ENCODE data around the gene MAP3K3. TPM values are rescaled to one million over a fixed set of nuclear protein-coding genes. Genes with fewer than 3 reads are reported as not detected.

Gene MAP3K3
- total RNA-seq, 2 donors from 2014 or later, result 44.0 to 72.0 TPM

DNA sequence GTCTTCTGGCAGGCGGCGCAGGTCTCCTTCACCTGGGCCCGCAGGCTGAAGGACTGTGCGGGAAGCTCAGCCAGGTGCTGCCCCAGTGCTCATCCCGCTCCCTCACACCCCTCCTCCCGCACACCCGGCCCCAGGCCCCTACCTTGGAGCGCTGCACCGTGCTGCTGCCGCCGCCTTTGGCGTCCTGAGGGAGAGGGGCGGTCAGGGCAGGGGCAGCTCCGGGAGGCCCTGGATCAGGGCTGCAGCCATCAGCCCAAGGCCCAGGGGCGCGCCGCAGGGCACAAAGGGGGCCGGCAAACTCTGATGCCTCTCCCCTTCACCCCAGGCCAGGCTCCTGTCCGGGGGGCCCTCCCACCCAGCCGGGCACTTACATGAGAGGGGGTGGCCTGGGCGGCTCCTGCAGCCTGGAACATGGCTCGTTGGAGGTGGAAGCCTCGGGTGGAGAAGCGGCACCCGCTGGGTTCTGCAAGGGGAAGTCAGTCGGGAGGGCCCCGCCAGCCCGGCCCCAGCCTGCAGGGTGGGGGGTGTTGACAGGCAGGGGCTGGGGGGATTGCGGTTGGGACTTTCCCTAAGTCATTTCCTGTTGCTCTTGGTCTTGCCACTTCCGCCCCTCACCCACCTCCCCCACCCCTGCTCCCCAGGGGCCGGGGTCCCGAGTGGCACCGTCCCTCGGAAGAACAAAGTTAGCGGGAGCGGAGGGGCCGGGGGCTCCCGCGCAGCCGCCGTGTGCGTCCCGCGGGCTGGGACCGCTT is 76.8 kb downstream of the MAP3K3 start:
- Histone ChIP-seq H3K27me3 (replicated peaks; ENCODE audit: insufficient read depth) (no peaks in the 10 kb centered on the region), H3K9me3 (no peaks in the 10 kb centered on the region), H3K27ac (peak overlapping the region; percentile 68 to 77), H3K4me1 (replicated peaks) (no peaks in the 10 kb centered on the region), H3K36me3 (peaks cover 4 to 5% of the 10 kb centered on the region in 2 donors), H3K4me3 (peak overlapping the region; percentile 57 to 64)
- no peak for DNase-seq (ENCODE audit: low spot score)
- TF ChIP-seq POLR2AphosphoS5 (IDR thresholded peaks at IDR 0.05) (no peak), POLR2A (IDR thresholded peaks at IDR 0.05) (no peak)
- TF ChIP-seq, protein P1, sequence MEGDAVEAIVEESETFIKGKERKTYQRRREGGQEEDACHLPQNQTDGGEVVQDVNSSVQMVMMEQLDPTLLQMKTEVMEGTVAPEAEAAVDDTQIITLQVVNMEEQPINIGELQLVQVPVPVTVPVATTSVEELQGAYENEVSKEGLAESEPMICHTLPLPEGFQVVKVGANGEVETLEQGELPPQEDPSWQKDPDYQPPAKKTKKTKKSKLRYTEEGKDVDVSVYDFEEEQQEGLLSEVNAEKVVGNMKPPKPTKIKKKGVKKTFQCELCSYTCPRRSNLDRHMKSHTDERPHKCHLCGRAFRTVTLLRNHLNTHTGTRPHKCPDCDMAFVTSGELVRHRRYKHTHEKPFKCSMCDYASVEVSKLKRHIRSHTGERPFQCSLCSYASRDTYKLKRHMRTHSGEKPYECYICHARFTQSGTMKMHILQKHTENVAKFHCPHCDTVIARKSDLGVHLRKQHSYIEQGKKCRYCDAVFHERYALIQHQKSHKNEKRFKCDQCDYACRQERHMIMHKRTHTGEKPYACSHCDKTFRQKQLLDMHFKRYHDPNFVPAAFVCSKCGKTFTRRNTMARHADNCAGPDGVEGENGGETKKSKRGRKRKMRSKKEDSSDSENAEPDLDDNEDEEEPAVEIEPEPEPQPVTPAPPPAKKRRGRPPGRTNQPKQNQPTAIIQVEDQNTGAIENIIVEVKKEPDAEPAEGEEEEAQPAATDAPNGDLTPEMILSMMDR (IDR thresholded peaks at IDR 0.05), result no peak
- WGBS, result 12% methylated on average over 43 of the region's 45 CpGs
- intact Hi-C loops (cut with DNase I), result loop anchor here (5.0 kb wide), 2 partner anchors 77 to 272 kb away; partner anchors contain the start of gene MAP3K3

DNA sequence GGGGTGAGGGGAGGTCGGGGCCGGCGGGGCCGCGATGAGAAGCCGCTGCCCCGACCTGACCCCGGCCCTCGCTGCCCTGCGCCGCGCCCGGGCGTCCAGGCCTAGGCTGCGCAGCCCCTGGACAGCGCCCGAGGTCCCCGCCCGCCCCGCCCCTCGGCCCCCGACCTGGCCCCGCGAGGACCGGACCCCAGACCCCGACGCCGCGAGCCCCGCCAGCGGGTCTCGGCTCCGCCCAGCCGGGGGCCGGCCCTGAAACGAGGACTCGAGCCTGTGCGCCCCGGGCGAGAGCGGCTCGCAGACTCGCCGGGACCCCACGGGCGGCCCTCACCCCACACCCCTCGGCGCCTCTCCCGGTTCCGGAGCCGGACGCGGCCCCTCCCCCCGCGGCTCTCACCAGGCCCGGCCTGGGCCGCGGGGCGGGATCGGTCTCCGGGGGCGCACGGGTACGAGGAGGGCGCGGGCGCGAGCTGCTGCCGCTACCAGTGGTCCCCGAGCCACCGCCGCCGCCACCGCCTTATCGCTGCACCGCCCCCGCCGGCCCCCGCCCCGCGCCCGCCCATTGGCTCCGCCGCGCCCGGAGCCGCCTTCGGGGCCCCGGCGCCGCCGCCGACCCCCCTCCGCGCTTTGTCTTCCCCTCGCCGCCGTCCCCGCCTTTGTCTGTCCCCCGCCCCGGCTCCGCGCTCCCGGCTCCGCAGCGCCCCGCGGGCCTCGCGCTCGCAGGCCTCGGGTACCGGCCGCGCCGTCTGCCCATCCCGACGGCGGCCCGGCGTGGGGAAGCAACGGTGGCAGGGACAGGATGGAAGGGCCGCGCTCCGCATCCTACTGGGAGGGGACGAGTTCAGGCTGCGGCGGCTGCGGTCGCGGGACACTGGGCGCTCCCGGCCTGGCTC is 77.7 kb downstream of the MAP3K3 start, which contains the start of gene LIMD2:
Gene LIMD2 (minus strand): TSS at position 488 of the 890 bp plus-strand sequence. CDS start 827 bp downstream, outside the sequence.
- Histone ChIP-seq H3K4me3 (peak within 1 kb of the TSS; percentile 57 to 64), H3K27ac (peak within 1 kb of the TSS; percentile 71 to 77), H3K36me3 (no peaks in the 10 kb centered on the region), H3K9me3 (no peaks in the 10 kb centered on the region), H3K4me1 (replicated peaks) (no peaks in the 10 kb centered on the region), H3K27me3 (replicated peaks; ENCODE audit: insufficient read depth) (no peaks in the 10 kb centered on the region)
- TF ChIP-seq, protein P1 (IDR thresholded peaks at IDR 0.05), result no peak
- peak; percentile 6 for TF ChIP-seq POLR2A (IDR thresholded peaks at IDR 0.05)
- intact Hi-C loops (cut with DNase I), result loop anchor here (5.0 kb wide), 2 partner anchors 78 to 273 kb away; partner anchors contain the start of gene MAP3K3
- under 1% methylated on average over 80 of the region's 133 CpGs for WGBS
- peak; percentile 51 for DNase-seq (ENCODE audit: low spot score)

DNA sequence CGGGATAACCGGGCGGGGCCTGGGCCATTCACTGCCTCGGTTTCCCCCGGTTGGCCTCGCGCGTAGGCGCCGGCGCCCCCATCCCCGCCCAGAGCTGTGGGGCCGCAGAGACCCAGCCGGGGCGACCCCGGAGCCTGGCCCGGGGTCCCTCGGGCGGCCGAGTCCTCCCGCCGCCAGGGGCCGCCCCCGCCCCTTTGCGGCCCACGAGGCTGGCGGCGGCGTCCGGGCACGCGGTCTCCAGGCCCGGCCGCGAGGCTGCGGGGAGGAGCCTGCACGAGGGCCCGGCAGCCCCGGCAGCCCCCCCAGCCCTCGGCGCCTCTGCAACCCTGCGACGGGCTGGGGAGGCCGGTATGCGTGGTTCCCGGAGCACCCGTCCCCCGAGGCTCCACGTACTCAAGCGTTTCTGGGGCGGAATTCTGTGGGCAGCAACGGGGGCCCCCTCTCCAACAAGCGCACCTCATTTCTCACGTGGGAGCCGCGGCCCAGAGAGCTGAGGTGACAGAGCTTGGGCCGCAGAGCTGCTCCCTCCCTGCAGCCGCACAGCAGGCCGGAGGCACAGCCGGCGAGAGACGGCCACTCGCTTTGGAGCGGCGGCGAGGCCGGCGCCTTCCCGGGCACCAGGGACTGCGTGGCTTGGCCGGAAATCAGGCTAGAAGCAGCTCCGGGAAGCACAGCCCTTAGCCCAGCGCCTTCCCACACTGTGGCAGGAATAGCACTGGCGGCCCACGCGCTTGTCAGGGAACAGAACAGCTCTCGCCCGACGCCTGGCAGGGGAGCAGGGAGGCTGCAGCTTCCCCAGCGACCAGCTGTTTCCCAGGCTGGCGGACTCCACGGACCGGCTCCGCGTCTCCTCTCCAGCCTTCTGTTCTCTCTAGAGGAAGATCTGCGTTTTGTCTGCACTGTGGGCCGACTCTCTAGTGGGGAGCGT is 78.6 kb downstream of the MAP3K3 start:
- H3K36me3 ChIP-seq, result no peaks in the 10 kb centered on the region
- H3K9me3 ChIP-seq, result no peaks in the 10 kb centered on the region
- intact Hi-C loops (cut with DNase I), result no loop called here
- WGBS, result 14% methylated on average over 50 of the region's 88 CpGs
- H3K27me3 ChIP-seq (replicated peaks; ENCODE audit: insufficient read depth), result no peaks in the 10 kb centered on the region
- TF ChIP-seq, protein P1 (IDR thresholded peaks at IDR 0.05), result peak in 2 of 4 experiments; percentile 5 to 21
- TF ChIP-seq POLR2A (IDR thresholded peaks at IDR 0.05), result no peak
- H3K4me3 ChIP-seq, result peak overlapping the region; percentile 57 to 64
- H3K4me1 ChIP-seq (replicated peaks), result no peaks in the 10 kb centered on the region
- no peak for DNase-seq (ENCODE audit: low spot score)
- H3K27ac ChIP-seq, result peak overlapping the region; percentile 71 to 77

DNA sequence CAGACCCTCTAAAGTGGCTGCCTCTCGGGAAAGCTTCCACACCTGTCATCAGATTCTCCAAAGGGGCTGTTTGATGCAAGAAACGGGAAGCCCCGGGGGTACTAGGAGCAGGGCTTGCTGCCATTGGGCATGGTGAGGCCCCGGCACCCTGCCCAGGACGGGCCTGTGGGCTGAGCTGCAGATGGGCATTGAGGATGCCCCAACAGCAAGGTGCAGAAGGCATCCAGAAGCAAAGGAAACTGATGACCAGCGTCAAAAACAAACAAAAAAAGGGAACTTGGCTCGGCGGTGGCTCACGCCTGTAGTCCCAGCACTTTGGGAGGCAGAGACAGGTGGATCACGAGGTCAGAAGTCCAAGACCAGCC is 79.2 kb downstream of the MAP3K3 start:
- H3K4me1 ChIP-seq (replicated peaks), result no peaks in the 10 kb centered on the region
- TF ChIP-seq, protein P1 (IDR thresholded peaks at IDR 0.05), result no peak
- TF ChIP-seq POLR2AphosphoS5 (IDR thresholded peaks at IDR 0.05) (no peak), POLR2A (IDR thresholded peaks at IDR 0.05) (no peak)
- no peaks in the 10 kb centered on the region for H3K27me3 ChIP-seq (replicated peaks; ENCODE audit: insufficient read depth)
- peak overlapping the region in 1 of 2 donors; percentile 77 for H3K27ac ChIP-seq
- WGBS, result 80% methylated on average over 10 of the region's 10 CpGs
- intact Hi-C loops (cut with DNase I), result no loop called here
- no peak for DNase-seq (ENCODE audit: low spot score)
- no peaks in the 10 kb centered on the region for H3K9me3 ChIP-seq
- H3K36me3 ChIP-seq, result no peaks in the 10 kb centered on the region
- peak overlapping the region in 1 of 2 donors; percentile 64 for H3K4me3 ChIP-seq
